HCT116 (cell line): ENCODE data around the gene TRDN. TPM values are rescaled to one million over a fixed set of nuclear protein-coding genes. Genes with fewer than 3 reads are reported as not detected.

Source experiments
- ATAC-seq: fragments of 200-7000 bp; cut with Tn5 transposase; 2 replicates; pipeline ENCODE4 v1.9.1; 2020; ENCODE audit warnings: mild to moderate bottlenecking, moderate library complexity
- BruUV-seq: library from RNA; stranded (reverse); fragments of 400-500 nt; replicated peaks from 2 replicates; lab custom pipeline; 2021; lab: Mats Ljungman, UMichigan
- CTCF ChIA-PET: fragments of 300-600 bp; sonication (Branson Sonifier 250); formaldehyde crosslinking; loops from one replicate; lab custom pipeline; 2021; ENCODE audit warnings: antibody characterized with exemption; lab: Charles Lee
- POLR2A ChIA-PET: fragments of 300-600, 350-600 bp; sonication (Branson Sonifier 250); formaldehyde crosslinking; loops from one replicate; lab custom pipeline; 2021; ENCODE audit warnings: antibody characterized with exemption; lab: Charles Lee
- RAD21 ChIA-PET, 2 experiments: fragments of 300-600 bp; sonication (Branson Sonifier 250); formaldehyde crosslinking; loops; one replicate each; lab custom pipeline; 2023; ENCODE audit warnings: low total read pairs in 2 of 2; ENCODE audit not compliant: uncharacterized antibody in 2 of 2, unreplicated experiment in 2 of 2, low non-redundant PET in 1 of 2; lab: Charles Lee
- DNase-seq: peaks from one replicate; pipeline ENCODE4 v3.0.0-alpha.2; 2010; ENCODE audit warnings: low read depth, low spot score
- H2AFZ ChIP-seq: fragments of 200-600 bp; shearing (Covaris generic), sonication (generic); 2 replicates; pipeline ENCODE4 v1.6.1; 2017; ENCODE audit warnings: low read depth, mixed run types, mixed read lengths, antibody characterized with exemption, low read length; ENCODE audit not compliant: poor library complexity, severe bottlenecking
- H3K27ac ChIP-seq: 2 replicates; pipeline ENCODE4 v1.5.1; 2012; ENCODE audit warnings: low read depth, low read length
- H3K27me3 ChIP-seq: fragments of 200-600 bp; sonication (generic); 2 replicates; pipeline ENCODE4 v1.6.1; 2016; ENCODE audit warnings: mixed run types, low read length, mixed read lengths; ENCODE audit not compliant: insufficient read depth
- H3K36me3 ChIP-seq, 2 experiments: fragments of 200-500 bp in 1 of 2; fragments of 200-600 bp in 1 of 2; sonication (Bioruptor generic) in 1 of 2; sonication (generic) in 1 of 2; 2 replicates each; pipeline versions ENCODE4 v1.5.1 to v1.6.1; 2014 to 2016; ENCODE audit warnings: low read length in 2 of 2, inconsistent platforms in 1 of 2, mixed read lengths in 1 of 2, mixed run types in 1 of 2; ENCODE audit not compliant: insufficient read depth in 2 of 2, control insufficient read depth in 1 of 2
- H3K4me1 ChIP-seq, 2 experiments: fragments of 200-600 bp in 1 of 2; sonication (generic) in 1 of 2; 2 replicates each; pipeline versions ENCODE4 v1.5.1 to v1.6.1; 2012 to 2017; ENCODE audit warnings: low read length in 2 of 2, inconsistent platforms in 1 of 2, mild to moderate bottlenecking in 1 of 2, mixed read lengths in 1 of 2, mixed run types in 1 of 2, moderate library complexity in 1 of 2; ENCODE audit not compliant: insufficient read depth in 2 of 2, control insufficient read depth in 1 of 2
- H3K4me2 ChIP-seq: fragments of 200-600 bp; sonication (generic); 2 replicates; pipeline ENCODE4 v1.6.1; 2017; ENCODE audit warnings: mixed run types, low read length, mixed read lengths
- H3K4me3 ChIP-seq, 2 experiments: fragments of 200-600 bp in 1 of 2; sonication (generic) in 1 of 2; replicated peaks in 1 of 2; 2 replicates each; pipeline ENCODE4 v1.5.1; 2011 to 2016; ENCODE audit warnings: low read length in 2 of 2, control low read depth in 1 of 2, low read depth in 1 of 2, mild to moderate bottlenecking in 1 of 2, mixed read lengths in 1 of 2, mixed run types in 1 of 2
- H3K79me2 ChIP-seq: fragments of 200-600 bp; sonication (generic); 2 replicates; pipeline ENCODE4 v1.6.1; 2017; ENCODE audit warnings: mild to moderate bottlenecking, mixed run types, low read length, moderate library complexity, mixed read lengths; ENCODE audit not compliant: insufficient read depth
- H3K9ac ChIP-seq: fragments of 200-600 bp; sonication (generic); 2 replicates; pipeline ENCODE4 v1.6.1; 2016; ENCODE audit warnings: low read length, mixed read lengths
- H3K9me2 ChIP-seq: fragments of 200-600 bp; sonication (generic), shearing (Covaris generic); 2 replicates; pipeline ENCODE4 v1.6.1; 2017; ENCODE audit warnings: mixed run types, mild to moderate bottlenecking, moderate library complexity; ENCODE audit not compliant: insufficient read depth
- H3K9me3 ChIP-seq, 2 experiments: fragments of 200-500 bp in 1 of 2; fragments of 200-600 bp in 1 of 2; sonication (Bioruptor generic) in 1 of 2; sonication (generic) in 1 of 2; 2 replicates each; pipeline ENCODE4 v1.6.1; 2014 to 2017; ENCODE audit warnings: low read length in 2 of 2, mixed read lengths in 2 of 2, inconsistent platforms in 1 of 2, low read depth in 1 of 2, mild to moderate bottlenecking in 1 of 2, mixed run types in 1 of 2, moderate library complexity in 1 of 2; ENCODE audit not compliant: control insufficient read depth in 1 of 2, insufficient read depth in 1 of 2
- H4K20me1 ChIP-seq: fragments of 200-600 bp; sonication (generic), shearing (Covaris generic); 2 replicates; pipeline ENCODE4 v1.6.1; 2017; ENCODE audit warnings: mixed run types, mild to moderate bottlenecking, moderate library complexity; ENCODE audit not compliant: insufficient read depth
- ATF3 ChIP-seq: IDR thresholded peaks from 2 replicates; pipeline ENCODE4 v1.6.1; 2012
- CBX3 ChIP-seq: IDR thresholded peaks from 2 replicates; pipeline ENCODE4 v1.6.1; 2012; ENCODE audit warnings: low read depth
- CTCF ChIP-seq, 3 experiments: fragments of 200-600 bp in 1 of 3; sonication (generic) in 1 of 3; IDR thresholded peaks in 2 of 3; conservative IDR thresholded peaks in 1 of 3; 2 replicates each; pipeline ENCODE4 v1.5.1; 2012 to 2017; ENCODE audit warnings: low read depth in 2 of 3, low read length in 2 of 3, antibody characterized with exemption in 1 of 3, borderline replicate concordance in 1 of 3, control low read depth in 1 of 3, mild to moderate bottlenecking in 1 of 3, mixed read lengths in 1 of 3, mixed run types in 1 of 3, moderate library complexity in 1 of 3; ENCODE audit not compliant: insufficient read depth in 1 of 3
- EZH2 ChIP-seq: fragments of 200-600 bp; sonication (generic); IDR thresholded peaks from 2 replicates; pipeline ENCODE4 v1.6.1; 2017; ENCODE audit warnings: antibody characterized with exemption, mixed run types
- EZH2phosphoT487 ChIP-seq: fragments of 200-600 bp; IDR thresholded peaks from 2 replicates; pipeline ENCODE4 v1.6.1; 2018; ENCODE audit warnings: antibody characterized with exemption, borderline replicate concordance
- FOSL1 ChIP-seq: IDR thresholded peaks from 2 replicates; pipeline ENCODE4 v1.6.1; 2012; ENCODE audit warnings: low read depth
- JUND ChIP-seq: IDR thresholded peaks from 2 replicates; pipeline ENCODE4 v1.6.1; 2012
- MAX ChIP-seq: IDR thresholded peaks from 2 replicates; pipeline ENCODE4 v1.6.1; 2012
- POLR2A ChIP-seq: IDR thresholded peaks from 2 replicates; pipeline ENCODE4 v1.7.0; 2011; ENCODE audit warnings: borderline replicate concordance; ENCODE audit not compliant: insufficient read depth, insufficient read length; ENCODE audit errors: extremely low read depth
- POLR2AphosphoS5 ChIP-seq: IDR thresholded peaks from 2 replicates; pipeline ENCODE4 v1.6.1; 2011; ENCODE audit warnings: mild to moderate bottlenecking, low read depth, low read length, moderate library complexity
- RAD21 ChIP-seq: IDR thresholded peaks from 2 replicates; pipeline ENCODE4 v1.6.1; 2012; ENCODE audit warnings: low read depth, mild to moderate bottlenecking
- REST ChIP-seq: IDR thresholded peaks from 2 replicates; pipeline ENCODE4 v1.6.1; 2012; ENCODE audit warnings: low read depth
- SIN3A ChIP-seq: IDR thresholded peaks from 2 replicates; pipeline ENCODE4 v1.6.1; 2012; ENCODE audit warnings: low read depth
- SRF ChIP-seq: IDR thresholded peaks from 2 replicates; pipeline ENCODE4 v1.6.1; 2012; ENCODE audit warnings: low read depth
- TCF7L2 ChIP-seq: IDR thresholded peaks from 2 replicates; pipeline ENCODE4 v1.7.0; 2011; ENCODE audit warnings: borderline replicate concordance, inconsistent platforms; ENCODE audit not compliant: insufficient read depth, insufficient read length; ENCODE audit errors: extremely low read depth
- YY1 ChIP-seq: IDR thresholded peaks from 2 replicates; pipeline ENCODE4 v1.6.1; 2011; ENCODE audit warnings: low read length, low read depth, moderate library complexity, mild to moderate bottlenecking; ENCODE audit not compliant: insufficient replicate concordance; ENCODE audit errors: extremely low read depth
- ZBTB33 ChIP-seq: IDR thresholded peaks from 2 replicates; pipeline ENCODE4 v1.6.1; 2011; ENCODE audit warnings: mild to moderate bottlenecking, low read length, moderate library complexity; ENCODE audit not compliant: insufficient replicate concordance; ENCODE audit errors: extremely low read depth
- ZFX ChIP-seq: fragments of 450-650 bp; IDR thresholded peaks from 2 replicates; pipeline ENCODE4 v1.6.1; 2017
- ZNF274 ChIP-seq: fragments of 200-500 bp; sonication (Bioruptor generic); IDR thresholded peaks from 2 replicates; pipeline ENCODE4 v1.6.1; 2014; ENCODE audit warnings: mild to moderate bottlenecking, low read depth, low read length, inconsistent platforms
- intact Hi-C: fragments of 100-400 bp; cut with micrococcal nuclease; formaldehyde crosslinking; loops from 2 replicates; pipeline ENCODE4 v1.10.0; 2022
- total RNA-seq: library from RNA; stranded (reverse); gene quantifications from one replicate; pipeline ENCODE4 v1.2.1, GENCODE V29; 2021; ENCODE audit not compliant: unreplicated experiment

The TRDN gene
- total RNA-seq, 1 experiment from 2014 or later = not detected

GRCh38 chr6:123677897-123678296, 41.1 kb upstream of the TRDN start:
- no peak overlapping the region for H3K9ac ChIP-seq
- no peaks in the 10 kb centered on the region for H3K27me3 ChIP-seq
- H3K9me3 ChIP-seq = no peaks in the 10 kb centered on the region
- RAD21 ChIA-PET = no interaction called here
- POLR2A ChIA-PET = no interaction called here
- no peak for ATAC-seq
- no peaks in the 10 kb centered on the region for H3K4me1 ChIP-seq
- TF ChIP-seq EZH2phosphoT487 (no peak), RAD21 (no peak), ZBTB33 (no peak), POLR2AphosphoS5 (no peak), ZFX (no peak), ZNF274 (no peak), REST (no peak), SRF (no peak), FOSL1 (no peak), CBX3 (no peak), YY1 (no peak), EZH2 (no peak), ATF3 (no peak), POLR2A (no peak), JUND (no peak), SIN3A (no peak), CTCF (IDR thresholded peaks at IDR 0.05 in 2 of 3, conservative IDR thresholded peaks at IDR 0.05 in 1 of 3; ENCODE audit: borderline replicate concordance in 1 of 3, insufficient read depth in 1 of 3, low read depth in 2 of 3, low read length in 2 of 3) (no peak), TCF7L2 (no peak), MAX (no peak)
- H3K9me2 ChIP-seq = no peaks in the 10 kb centered on the region
- intact Hi-C loops = no loop called here
- DNase-seq = no peak
- H3K27ac ChIP-seq = no peak overlapping the region
- H3K36me3 ChIP-seq = no peaks in the 10 kb centered on the region
- no peak overlapping the region for H2AFZ ChIP-seq
- H3K4me3 ChIP-seq = no peak overlapping the region
- CTCF ChIA-PET = no interaction called here
- H3K4me2 ChIP-seq = no peak overlapping the region
- H4K20me1 ChIP-seq = no peaks in the 10 kb centered on the region
- BruUV-seq = no TSS peak
- no peaks in the 10 kb centered on the region for H3K79me2 ChIP-seq
